K562 treated with DMSO at 1 percent for 12 hours (cell line): ENCODE data around the gene NDRG2. TPM values are rescaled to one million over a fixed set of nuclear protein-coding genes. Genes with fewer than 3 reads are reported as not detected.

Source experiments
- total RNA-seq: library from RNA; unstranded; fragments of 300-600 nt; gene quantifications from 2 replicates; pipeline ENCODE4 v1.2.3, GENCODE V29; 2022; ENCODE audit not compliant: insufficient read depth

Gene NDRG2
- 44.8 and 82.9 TPM in 2 replicates for total RNA-seq

GRCh38 chr14:21024585-21025370 lies at the start of gene NDRG2:
Gene NDRG2, minus strand, starts transcription at chr14:21025061. Its CDS starts 1,746 bp downstream, at chr14:21023315.

GRCh38 chr14:21070083-21070609 lies 45.3 kb upstream of the NDRG2 start, which contains the start of gene ARHGEF40:
Gene ARHGEF40, plus strand, starts transcription at chr14:21070304. Its CDS starts 93 bp downstream, at chr14:21070397.

DNA sequence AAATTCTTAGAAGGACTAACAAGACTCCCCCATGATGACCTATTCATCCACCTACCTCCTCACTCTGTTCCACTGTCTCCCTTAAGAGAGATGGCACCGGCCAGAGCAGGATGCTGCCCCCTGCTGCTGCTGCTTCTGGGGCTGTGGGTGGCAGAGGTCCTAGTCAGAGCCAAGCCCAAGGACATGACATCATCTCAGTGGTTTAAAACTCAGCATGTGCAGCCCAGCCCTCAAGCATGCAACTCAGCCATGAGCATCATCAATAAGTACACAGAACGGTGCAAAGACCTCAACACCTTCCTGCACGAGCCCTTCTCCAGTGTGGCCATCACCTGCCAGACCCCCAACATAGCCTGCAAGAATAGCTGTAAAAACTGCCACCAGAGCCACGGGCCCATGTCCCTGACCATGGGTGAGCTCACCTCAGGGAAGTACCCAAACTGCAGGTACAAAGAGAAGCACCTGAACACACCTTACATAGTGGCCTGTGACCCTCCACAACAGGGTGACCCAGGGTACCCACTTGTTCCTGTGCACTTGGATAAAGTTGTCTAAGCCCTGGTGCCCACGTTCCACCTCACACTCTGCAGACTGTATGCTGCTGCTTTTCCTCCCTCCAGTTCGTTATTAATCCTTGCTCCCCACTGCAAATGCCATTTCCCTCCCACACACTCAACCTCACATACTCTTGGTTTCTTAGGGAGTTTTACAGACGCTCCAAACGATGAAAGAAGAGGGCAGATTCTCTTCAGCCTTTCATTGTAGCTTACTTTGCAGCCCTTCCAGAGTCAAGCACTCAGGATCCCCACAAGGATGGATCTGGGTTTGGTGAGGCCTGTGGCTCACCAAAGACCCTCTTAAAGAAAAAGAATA lies 33.2 kb upstream of the NDRG2 start, which contains the start of gene RNASE8:
TSS of gene RNASE8 (plus strand) at position 20 of the 873 bp plus-strand sequence. CDS start at position 91, 71 bp downstream.

DNA sequence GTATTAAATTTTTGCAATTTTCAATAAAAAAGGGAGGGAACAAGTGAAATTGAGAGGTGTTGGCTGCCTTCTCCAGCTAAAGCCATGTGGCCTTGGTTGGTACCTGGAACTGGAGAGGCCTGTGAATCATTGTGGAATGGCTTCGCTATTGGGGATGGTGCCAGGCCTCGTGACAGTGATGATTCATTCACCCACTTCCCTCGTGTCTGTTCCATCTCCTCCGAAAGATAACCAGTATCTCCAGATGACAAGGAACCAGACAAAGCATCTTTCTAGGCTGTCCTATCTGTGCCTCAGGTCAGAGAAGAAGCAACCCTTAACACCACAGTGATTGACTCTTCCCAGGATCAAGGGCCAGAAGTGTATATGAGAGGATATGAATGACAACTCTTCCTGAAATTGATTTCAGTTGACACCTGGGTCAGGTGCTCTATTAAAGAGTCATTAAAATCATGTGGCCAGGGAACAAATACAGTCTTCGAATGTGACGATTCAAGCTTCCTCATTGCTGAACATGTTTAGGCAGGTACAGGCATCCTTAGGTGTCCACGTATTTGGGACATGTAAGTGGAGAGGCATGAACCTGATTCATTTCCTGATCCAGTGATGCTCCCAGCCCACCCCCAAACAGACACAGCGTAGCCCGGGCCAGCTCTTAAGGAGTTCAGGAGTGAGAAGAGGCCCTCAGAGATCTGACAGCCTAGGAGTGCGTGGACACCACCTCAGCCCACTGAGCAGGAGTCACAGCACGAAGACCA lies 17.0 kb upstream of the NDRG2 start, which contains the start of gene RNASE7:
TSS of gene RNASE7 (plus strand) at position 687 of the 758 bp plus-strand sequence. CDS start 631 bp downstream, outside the sequence.

DNA sequence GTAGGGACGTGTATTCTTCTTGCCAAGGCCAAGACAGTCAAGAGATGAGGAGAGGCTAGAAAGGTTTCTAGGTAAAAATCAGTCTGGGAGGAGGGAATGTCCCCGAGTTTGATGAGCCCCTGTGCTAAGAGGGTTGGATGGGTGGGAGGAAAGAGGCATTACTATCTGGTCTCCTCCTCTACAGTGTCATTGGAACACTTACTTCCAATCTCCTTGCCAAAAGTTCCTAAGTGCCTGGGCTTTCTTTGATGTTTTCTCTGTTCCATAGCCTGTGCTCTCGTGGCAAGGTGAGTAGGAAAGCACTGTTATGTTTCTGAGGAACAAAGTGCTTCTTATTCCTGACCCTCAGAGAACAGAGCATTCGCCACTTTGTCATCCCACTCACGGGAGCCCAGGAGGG lies 9.8 kb upstream of the NDRG2 start, which contains the start of gene RNASE13:
TSS of gene RNASE13 (minus strand) at position 101 of the 400 bp plus-strand sequence. CDS start 519 bp downstream, outside the sequence.

GRCh38 chr14:21029917-21030316 lies 5.1 kb upstream of the NDRG2 start, which contains the start of gene TPPP2:
Gene TPPP2, plus strand, starts transcription at chr14:21030217. Its CDS starts 365 bp downstream, at chr14:21030582.

DNA sequence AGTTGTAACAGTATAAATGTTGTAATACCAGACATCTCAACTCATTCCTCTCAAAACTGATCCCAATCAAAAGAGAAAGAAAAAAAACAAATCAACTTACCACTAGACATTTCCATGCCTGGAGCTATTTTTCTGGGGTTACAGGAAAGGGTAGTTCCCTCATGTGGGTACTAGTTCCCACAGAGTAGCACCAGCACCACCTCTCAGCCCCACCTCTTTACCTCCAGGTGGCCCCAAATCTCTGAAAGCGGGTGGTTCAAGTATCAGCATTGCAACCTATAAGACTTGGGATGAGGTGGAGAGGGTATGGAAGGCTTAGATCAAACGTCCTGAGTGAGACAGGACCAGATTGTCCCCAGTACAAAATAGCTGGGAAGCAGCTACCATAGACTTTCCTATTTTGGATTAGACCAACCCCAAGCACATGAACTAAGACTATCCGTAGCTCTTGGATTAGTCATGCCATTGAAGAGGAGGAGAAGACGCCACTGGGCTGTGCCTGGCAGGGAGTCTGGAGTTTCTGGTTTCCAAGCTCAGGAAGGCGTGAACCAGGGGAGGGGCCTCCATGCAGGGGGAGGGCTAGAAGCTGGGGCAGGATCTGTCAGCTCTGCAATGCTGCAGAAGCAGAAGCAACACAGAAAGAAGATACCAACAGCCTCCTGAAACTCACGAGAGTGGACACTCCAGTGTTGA lies 26.0 kb downstream of the NDRG2 start, which contains the start of gene SLC39A2:
TSS of gene SLC39A2 (plus strand) at position 620 of the 693 bp plus-strand sequence. CDS start 154 bp downstream, outside the sequence.

GRCh38 chr14:20989787-20990600 lies 34.9 kb downstream of the NDRG2 start, which contains the start of gene METTL17:
Gene METTL17, plus strand, starts transcription at chr14:20989980. Its CDS starts 23 bp downstream, at chr14:20990003.

Other genes with a start within 250 kb of the NDRG2 start
- 0.78 TPM in 1 of 2 replicates, not detected in the other for gene RNASE6, start 243.8 kb downstream of the NDRG2 start, total RNA-seq
- 23.3 and 24.0 TPM in 2 replicates for gene RNASE1, start 222.2 kb downstream of the NDRG2 start, total RNA-seq
- not detected in 2 replicates for gene RNASE3, start 133.7 kb downstream of the NDRG2 start, total RNA-seq
- gene RNASE2, start 69.6 kb downstream of the NDRG2 start, total RNA-seq, result not detected in 2 replicates
- 48.4 and 84.8 TPM in 2 replicates for gene METTL17, start 35.1 kb downstream of the NDRG2 start, total RNA-seq
- gene SLC39A2, start 25.8 kb downstream of the NDRG2 start, total RNA-seq, result 0.53 TPM in 1 of 2 replicates, not detected in the other
- gene TPPP2, start 5.2 kb upstream of the NDRG2 start, total RNA-seq, result not detected in 2 replicates
- gene RNASE13, start 9.7 kb upstream of the NDRG2 start, total RNA-seq, result not detected in 2 replicates
- not detected in 2 replicates for gene RNASE7, start 17.3 kb upstream of the NDRG2 start, total RNA-seq
- gene RNASE8, start 32.8 kb upstream of the NDRG2 start, total RNA-seq, result not detected in 2 replicates
- gene ARHGEF40, start 45.2 kb upstream of the NDRG2 start, total RNA-seq, result 5.1 and 8.3 TPM in 2 replicates
- 12.6 and 13.9 TPM in 2 replicates for gene ZNF219, start 73.6 kb upstream of the NDRG2 start, total RNA-seq
- gene TMEM253, start 76.0 kb upstream of the NDRG2 start, total RNA-seq, result not detected in 2 replicates
- not detected in 2 replicates for gene OR5AU1, start 131.0 kb upstream of the NDRG2 start, total RNA-seq
- gene HNRNPC, start 244.4 kb upstream of the NDRG2 start, total RNA-seq, result 448 and 511 TPM in 2 replicates